HepG2 (cell line): Measurements from ENCODE around the gene LMNTD1. TPM values are rescaled to one million over a fixed set of nuclear protein-coding genes. Genes with fewer than 3 reads are reported as not detected.

Experiments
- ATAC-seq: fragments of 200-7000 bp; cut with Tn5 transposase; 3 replicates; pipeline ENCODE4 v1.9.1; 2020; ENCODE audit warnings: mild to moderate bottlenecking, moderate library complexity
- BruUV-seq: library from RNA; stranded (reverse); fragments of 400-500 nt; replicated peaks from 2 replicates; lab custom pipeline; 2021; lab: Mats Ljungman, UMichigan
- CTCF ChIA-PET: fragments of 300-600 bp; formaldehyde crosslinking; extraction: SDS; loops from one replicate; lab custom pipeline; 2021; ENCODE audit warnings: low total read pairs, inconsistent platforms, low intra/inter-chr PET ratio; lab: Yijun Ruan, JAX
- POLR2A ChIA-PET: fragments of 350-600 bp; sonication (Branson Sonifier 250); formaldehyde crosslinking; loops from one replicate; lab custom pipeline; 2020; ENCODE audit warnings: antibody characterized with exemption, inconsistent platforms; lab: Yijun Ruan, JAX
- DNase-seq: peaks from one replicate; pipeline ENCODE4 v3.0.0-alpha.2; 2015; ENCODE audit warnings: low spot score
- FAIRE-seq: peaks from 3 replicates; lab custom pipeline; 2011; peaks lifted over from hg19 to GRCh38; lab: Jason Lieb, UNC
- H2AFZ ChIP-seq: one replicate; pipeline ENCODE4 v1.6.1; 2011; ENCODE audit warnings: low read length, inconsistent platforms
- H3K27ac ChIP-seq: fragments of 300-600 bp; 3 replicates; pipeline ENCODE4 v1.8.0; 2011; ENCODE audit warnings: mixed run types, mild to moderate bottlenecking, mixed read lengths, low read length, inconsistent platforms; ENCODE audit not compliant: insufficient read depth; ENCODE audit errors: extremely low read length
- H3K27me3 ChIP-seq, 2 experiments: fragments of 200-600 bp in 1 of 2; 2 replicates in 1 of 2; 3 replicates in 1 of 2; pipeline versions ENCODE4 v1.6.0 to v1.8.0; 2011; ENCODE audit warnings: low read length in 2 of 2, mild to moderate bottlenecking in 2 of 2, moderate library complexity in 2 of 2, inconsistent platforms in 1 of 2; ENCODE audit not compliant: insufficient read depth in 2 of 2, control insufficient read depth in 1 of 2
- H3K36me3 ChIP-seq, 2 experiments: fragments of 200-600 bp in 1 of 2; replicated peaks in 1 of 2; 2 replicates in 1 of 2; 3 replicates in 1 of 2; pipeline versions ENCODE4 v1.5.1 to v1.8.0; 2011; ENCODE audit warnings: low read length in 2 of 2, inconsistent platforms in 1 of 2; ENCODE audit not compliant: insufficient read depth in 2 of 2, control insufficient read depth in 1 of 2
- H3K4me1 ChIP-seq: 2 replicates; pipeline ENCODE4 v1.5.1; 2012; ENCODE audit warnings: low read length, inconsistent platforms; ENCODE audit not compliant: insufficient read depth
- H3K4me2 ChIP-seq: 2 replicates; pipeline ENCODE4 v1.6.0; 2011; ENCODE audit warnings: low read depth, low read length, inconsistent platforms
- H3K4me3 ChIP-seq, 3 experiments: fragments of 200-600 bp in 1 of 3; sonication (generic), shearing (Covaris generic) in 1 of 3; replicated peaks in 1 of 3; 2 replicates each; pipeline ENCODE4 v1.5.1; 2011 to 2016; ENCODE audit warnings: low read length in 3 of 3, inconsistent platforms in 2 of 3, low read depth in 2 of 3, mild to moderate bottlenecking in 2 of 3, control low read depth in 1 of 3, mixed read lengths in 1 of 3; ENCODE audit not compliant: insufficient read depth in 1 of 3
- H3K79me2 ChIP-seq: one replicate; pipeline ENCODE4 v1.6.1; 2011; ENCODE audit warnings: low read length, inconsistent platforms; ENCODE audit not compliant: insufficient read depth
- H3K9ac ChIP-seq: 2 replicates; pipeline ENCODE4 v1.6.0; 2011; ENCODE audit warnings: mild to moderate bottlenecking, low read depth, low read length, inconsistent platforms; ENCODE audit not compliant: insufficient read depth
- H3K9me3 ChIP-seq: 2 replicates; pipeline ENCODE4 v1.5.1; 2012; ENCODE audit warnings: mild to moderate bottlenecking, low read length
- H4K20me1 ChIP-seq: 2 replicates; pipeline ENCODE4 v1.6.0; 2011; ENCODE audit warnings: inconsistent platforms, mild to moderate bottlenecking, low read length, moderate library complexity; ENCODE audit not compliant: insufficient read depth
- LRRFIP1 ChIP-seq: sonication (generic); formaldehyde crosslinking; conservative IDR thresholded peaks from 2 replicates; pipeline ENCODE4 v1.4.0; 2020; ENCODE audit warnings: missing genetic modification reagents
- MBNL3 ChIP-seq: fragments of 250-450 bp; sonication (Bioruptor Pico); conservative IDR thresholded peaks from 2 replicates; pipeline ENCODE4 v1.8.0; 2022; ENCODE audit warnings: mild to moderate bottlenecking, inconsistent platforms
- ZBTB10 ChIP-seq: sonication (generic); formaldehyde crosslinking; IDR thresholded peaks from 2 replicates; pipeline ENCODE4 v1.4.0; 2020; ENCODE audit warnings: missing genetic modification reagents, borderline replicate concordance
- ZBTB34 ChIP-seq: sonication (generic); formaldehyde crosslinking; IDR thresholded peaks from 2 replicates; pipeline ENCODE4 v1.8.0; 2022; ENCODE audit warnings: mild to moderate bottlenecking, missing genetic modification reagents
- ZBTB7A ChIP-seq: sonication (generic); formaldehyde crosslinking; IDR thresholded peaks from 2 replicates; pipeline ENCODE4 v1.8.0; 2022; ENCODE audit warnings: mild to moderate bottlenecking, missing genetic modification reagents
- ZNF773 ChIP-seq: sonication (generic); formaldehyde crosslinking; IDR thresholded peaks from 2 replicates; pipeline ENCODE4 v1.4.0; 2020; ENCODE audit warnings: missing genetic modification reagents, borderline replicate concordance
- WGBS: methylation state at CpG from one replicate; pipeline ENCODE4 v1.1.6; 2017; ENCODE audit warnings: low lambda C conversion rate; 5-methylcytosine and 5-hydroxymethylcytosine counted together
- in situ Hi-C: cut with HindIII; loops from 2 replicates; pipeline ENCODE4 v1.10.0; 2017; ENCODE audit warnings: low pct_unique_long_range_greater_than_20kb; ENCODE audit not compliant: extremely low pct_ligation_motif_present
- intact Hi-C: fragments of 100-400 bp; cut with micrococcal nuclease; formaldehyde crosslinking; loops from one replicate; pipeline ENCODE4 v1.10.0; 2022; ENCODE audit not compliant: unreplicated experiment
- polyA plus RNA-seq, 8 experiments: library from polyadenylated mRNA; depleted of rRNA in 3 of 8; stranded (reverse) in 7 of 8; unstranded in 1 of 8; fragments of >200 nt; fragmentation: Illumina TruSeq in 4 of 8; extraction: Trizol in 4 of 8; gene quantifications; 2 replicates each; pipeline versions ENCODE4 v1.2.1 to v1.2.3, GENCODE V29; 2011 to 2016; ENCODE audit warnings: low read depth in 4 of 8, missing spikeins in 1 of 8, mixed read lengths in 1 of 8; ENCODE audit not compliant: insufficient read depth in 1 of 8
- total RNA-seq, 5 experiments: library from RNA; depleted of rRNA; stranded (reverse); fragments of >200 nt; fragmentation: Illumina TruSeq; extraction: Trizol; gene quantifications; 2 replicates each; pipeline ENCODE4 v1.2.3, GENCODE V29; 2016; ENCODE audit warnings: low read depth in 1 of 5

The LMNTD1 gene
- total and polyA plus RNA-seq, 2 of the 13 experiments (the other 11 are each of a cell fraction or from before 2014, with no cell fraction given): not detected

GRCh38 chr12:25594376-25594775, 41.3 kb upstream of the LMNTD1 start:
- H2AFZ ChIP-seq: no peak overlapping the region
- no peak overlapping the region for H3K4me3 ChIP-seq
- no peak overlapping the region for H3K27ac ChIP-seq
- FAIRE-seq (no peak), DNase-seq (no peak), ATAC-seq (no peak)
- no peaks in the 10 kb centered on the region for H3K4me1 ChIP-seq
- H3K36me3 ChIP-seq: no peaks in the 10 kb centered on the region
- no peaks in the 10 kb centered on the region for H3K79me2 ChIP-seq
- TF ChIP-seq MBNL3 (CRISPR knock-in tag) (no peak), ZBTB34 (CRISPR knock-in tag) (no peak), ZNF773 (no peak), LRRFIP1 (CRISPR knock-in tag) (no peak), ZBTB10 (CRISPR knock-in tag) (no peak), ZBTB7A (CRISPR knock-in tag) (no peak)
- H4K20me1 ChIP-seq: no peaks in the 10 kb centered on the region
- H3K9ac ChIP-seq: no peak overlapping the region
- POLR2A ChIA-PET: no interaction called here
- in situ Hi-C loops (no loop called here), intact Hi-C loops (no loop called here)
- no peaks in the 10 kb centered on the region for H3K27me3 ChIP-seq
- H3K4me2 ChIP-seq: no peak overlapping the region
- H3K9me3 ChIP-seq: no peaks in the 10 kb centered on the region
- CTCF ChIA-PET: no interaction called here
- no TSS peak for BruUV-seq
- 8% methylated on average over 2 of the region's 2 CpGs for WGBS
